SK-N-SH (cell line): ENCODE data around the gene MCM9. TPM values are rescaled to one million over a fixed set of nuclear protein-coding genes. Genes with fewer than 3 reads are reported as not detected.

Source experiments
- CTCF ChIA-PET: fragments of 300-600, 350-600 bp; formaldehyde crosslinking; extraction: SDS; loops from one replicate; lab custom pipeline; 2021; lab: Yijun Ruan, JAX
- POLR2A ChIA-PET: fragments of 350-600 bp; sonication (Branson Sonifier 250); formaldehyde crosslinking; extraction: SDS; loops from one replicate; lab custom pipeline; 2020; ENCODE audit warnings: antibody characterized with exemption, inconsistent platforms; lab: Yijun Ruan, JAX
- DNase-seq: peaks from one replicate; pipeline ENCODE4 v3.0.0; 2012
- H2AFZ ChIP-seq: fragments of 200-600 bp; sonication (generic); 2 replicates; pipeline ENCODE4 v1.8.1; 2016; ENCODE audit warnings: antibody characterized with exemption, mild to moderate bottlenecking, low read depth
- H3F3A ChIP-seq: fragments of 200-600 bp; sonication (generic); replicated peaks from 2 replicates; pipeline ENCODE3; 2016; ENCODE audit warnings: antibody characterized with exemption, mild to moderate bottlenecking; ENCODE audit not compliant: insufficient read depth
- H3K27ac ChIP-seq, 2 experiments: fragments of 200-500 bp in 1 of 2; fragments of 200-600 bp in 1 of 2; sonication (Bioruptor generic) in 1 of 2; sonication (generic), shearing (Covaris generic) in 1 of 2; 2 replicates each; pipeline versions ENCODE4 v1.5.1 to v1.6.1; 2014 to 2016; ENCODE audit warnings: low read depth in 2 of 2, inconsistent platforms in 1 of 2, low read length in 1 of 2, mild to moderate bottlenecking in 1 of 2, mixed read lengths in 1 of 2
- H3K27me3 ChIP-seq: fragments of 200-600 bp; sonication (generic), shearing (Covaris generic); 2 replicates; pipeline ENCODE4 v1.6.1; 2016; ENCODE audit warnings: mixed run types; ENCODE audit not compliant: insufficient read depth
- H3K36me3 ChIP-seq, 2 experiments: fragments of 200-500 bp in 1 of 2; fragments of 200-600 bp in 1 of 2; sonication (Bioruptor generic) in 1 of 2; sonication (generic) in 1 of 2; replicated peaks in 1 of 2; 2 replicates each; pipeline versions ENCODE3 to v1.5.1; 2014 to 2016; ENCODE audit warnings: low read length in 1 of 2, mild to moderate bottlenecking in 1 of 2; ENCODE audit not compliant: insufficient read depth in 2 of 2, control insufficient read depth in 1 of 2
- H3K4me1 ChIP-seq, 2 experiments: fragments of 200-500 bp in 1 of 2; fragments of 200-600 bp in 1 of 2; sonication (Bioruptor generic) in 1 of 2; sonication (generic), shearing (Covaris generic) in 1 of 2; 2 replicates each; pipeline versions ENCODE4 v1.5.1 to v1.6.1; 2014 to 2016; ENCODE audit warnings: low read depth in 1 of 2, low read length in 1 of 2, mixed run types in 1 of 2; ENCODE audit not compliant: insufficient read depth in 2 of 2, control insufficient read depth in 1 of 2
- H3K4me2 ChIP-seq: fragments of 200-600 bp; sonication (generic), shearing (Covaris generic); 2 replicates; pipeline ENCODE4 v1.6.1; 2017; ENCODE audit warnings: mixed run types
- H3K4me3 ChIP-seq, 2 experiments: fragments of 200-500 bp in 1 of 2; fragments of 200-600 bp in 1 of 2; sonication (Bioruptor generic) in 1 of 2; sonication (generic), shearing (Covaris generic) in 1 of 2; 2 replicates each; pipeline versions ENCODE4 v1.5.1 to v1.8.1; 2014 to 2016; ENCODE audit warnings: low read depth in 2 of 2, inconsistent platforms in 1 of 2, low read length in 1 of 2, mild to moderate bottlenecking in 1 of 2, mixed read lengths in 1 of 2, moderate library complexity in 1 of 2
- H3K79me2 ChIP-seq: fragments of 200-600 bp; sonication (generic); 2 replicates; pipeline ENCODE4 v1.8.1; 2017; ENCODE audit warnings: mild to moderate bottlenecking; ENCODE audit not compliant: insufficient read depth
- H3K9ac ChIP-seq: fragments of 200-600 bp; sonication (generic); 2 replicates; pipeline ENCODE4 v1.6.1; 2017; ENCODE audit warnings: mixed run types
- H3K9me2 ChIP-seq: fragments of 200-600 bp; sonication (generic); 2 replicates; pipeline ENCODE4 v1.6.1; 2017; ENCODE audit warnings: mixed run types
- H3K9me3 ChIP-seq: fragments of 200-600 bp; sonication (generic); 2 replicates; pipeline ENCODE4 v1.6.1; 2017; ENCODE audit warnings: mixed run types, mild to moderate bottlenecking, moderate library complexity
- H4K20me1 ChIP-seq: fragments of 200-600 bp; sonication (generic); 2 replicates; pipeline ENCODE4 v1.6.1; 2017; ENCODE audit warnings: mild to moderate bottlenecking, mixed run types; ENCODE audit not compliant: insufficient read depth
- ELF1 ChIP-seq: IDR thresholded peaks from 2 replicates; pipeline ENCODE4 v1.4.0; 2012
- JUND ChIP-seq: IDR thresholded peaks from 2 replicates; pipeline ENCODE4 v1.4.0; 2012
- REST ChIP-seq: IDR thresholded peaks from 2 replicates; pipeline ENCODE4 v1.6.1; 2012; ENCODE audit warnings: mild to moderate bottlenecking, low read depth, low read length, moderate library complexity
- SIN3A ChIP-seq: IDR thresholded peaks from 2 replicates; pipeline ENCODE4 v1.6.1; 2012; ENCODE audit warnings: low read depth, mild to moderate bottlenecking, low read length, moderate library complexity, borderline replicate concordance
- TEAD4 ChIP-seq: IDR thresholded peaks from 2 replicates; pipeline ENCODE4 v1.4.0; 2012; ENCODE audit warnings: mild to moderate bottlenecking, borderline replicate concordance; ENCODE audit not compliant: insufficient read depth
- WGBS: methylation state at CpG from one replicate; pipeline ENCODE4 v1.1.6; 2017; ENCODE audit warnings: low lambda C conversion rate; 5-methylcytosine and 5-hydroxymethylcytosine counted together
- polyA plus RNA-seq, 3 experiments: library from polyadenylated mRNA; depleted of rRNA; stranded (reverse); fragments of >200 nt; gene quantifications; 2 replicates each; pipeline ENCODE4 v1.2.3, GENCODE V29; 2012
- TF ChIP-seq, protein P1 (sequence below): IDR thresholded peaks from 2 replicates; pipeline ENCODE4 v1.4.0; 2012; ENCODE audit warnings: low read depth, borderline replicate concordance

Gene MCM9
- polyA plus RNA-seq, 1 of the 3 experiments (the other 2 are of a cell fraction): 1.7 TPM

DNA sequence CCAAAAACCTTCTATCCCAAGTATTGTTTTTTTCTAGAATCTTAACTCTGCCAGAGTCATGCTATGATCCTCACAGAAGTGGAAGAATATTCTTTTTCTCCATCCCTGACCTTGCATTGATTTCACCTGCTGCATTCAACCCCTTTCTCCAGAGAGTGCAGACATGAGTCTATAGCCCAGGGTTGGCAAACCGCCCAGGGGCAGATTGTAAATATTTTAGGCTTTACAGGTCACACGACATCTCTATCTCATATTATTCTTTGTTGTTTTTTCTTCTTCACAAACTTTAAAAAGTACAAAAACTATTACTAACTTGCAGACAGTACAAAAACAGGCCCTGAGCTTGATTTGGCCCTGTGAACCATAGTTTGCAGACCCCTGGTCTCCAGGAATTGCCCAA, 153.1 kb downstream of the MCM9 start:
- Histone ChIP-seq H3K36me3 (no peaks in the 10 kb centered on the region), H3F3A (no peaks in the 10 kb centered on the region), H3K4me3 (no peak overlapping the region), H3K4me1 (peaks cover 0 to 19% of the 10 kb centered on the region in 2 experiments; a peak in 3 of 4 replicates), H3K27ac (no peak overlapping the region), H4K20me1 (no peaks in the 10 kb centered on the region), H3K4me2 (no peak overlapping the region), H3K9me2 (no peaks in the 10 kb centered on the region)
- POLR2A ChIA-PET: no interaction called here
- CTCF ChIA-PET: no interaction called here
- 88% methylated on average over 2 of the region's 2 CpGs for WGBS
- DNase-seq: no peak
- no peak for TF ChIP-seq SIN3A
- TF ChIP-seq, protein P1, sequence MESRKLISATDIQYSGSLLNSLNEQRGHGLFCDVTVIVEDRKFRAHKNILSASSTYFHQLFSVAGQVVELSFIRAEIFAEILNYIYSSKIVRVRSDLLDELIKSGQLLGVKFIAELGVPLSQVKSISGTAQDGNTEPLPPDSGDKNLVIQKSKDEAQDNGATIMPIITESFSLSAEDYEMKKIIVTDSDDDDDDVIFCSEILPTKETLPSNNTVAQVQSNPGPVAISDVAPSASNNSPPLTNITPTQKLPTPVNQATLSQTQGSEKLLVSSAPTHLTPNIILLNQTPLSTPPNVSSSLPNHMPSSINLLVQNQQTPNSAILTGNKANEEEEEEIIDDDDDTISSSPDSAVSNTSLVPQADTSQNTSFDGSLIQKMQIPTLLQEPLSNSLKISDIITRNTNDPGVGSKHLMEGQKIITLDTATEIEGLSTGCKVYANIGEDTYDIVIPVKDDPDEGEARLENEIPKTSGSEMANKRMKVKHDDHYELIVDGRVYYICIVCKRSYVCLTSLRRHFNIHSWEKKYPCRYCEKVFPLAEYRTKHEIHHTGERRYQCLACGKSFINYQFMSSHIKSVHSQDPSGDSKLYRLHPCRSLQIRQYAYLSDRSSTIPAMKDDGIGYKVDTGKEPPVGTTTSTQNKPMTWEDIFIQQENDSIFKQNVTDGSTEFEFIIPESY: no peak
- TF ChIP-seq, all 33 proteins: peak for 0
- Histone ChIP-seq H2AFZ (no peak overlapping the region), H3K27me3 (no peaks in the 10 kb centered on the region; the same call in 1 of the 2 replicates), H3K9me3 (no peaks in the 10 kb centered on the region), H3K9ac (no peak overlapping the region), H3K79me2 (no peaks in the 10 kb centered on the region)

GRCh38 chr6:118780668-118781067, 154.3 kb downstream of the MCM9 start:
- H3K79me2 ChIP-seq: no peaks in the 10 kb centered on the region
- no peaks in the 10 kb centered on the region for H3K36me3 ChIP-seq
- POLR2A ChIA-PET: no interaction called here
- no peak overlapping the region for H2AFZ ChIP-seq
- CTCF ChIA-PET: interaction anchor here (1.2 to 2.0 kb wide), 4 partner anchors 11 to 215 kb away, joined by 4 to 7 read pairs (median 5); no protein-coding TSS in a partner anchor
- 58% methylated on average over 5 of the region's 5 CpGs for WGBS
- no peak overlapping the region for H3K4me2 ChIP-seq
- no peaks in the 10 kb centered on the region for H4K20me1 ChIP-seq
- no peaks in the 10 kb centered on the region for H3K9me2 ChIP-seq
- H3K4me1 ChIP-seq: peaks cover 0 to 22% of the 10 kb centered on the region in 2 experiments; a peak in 3 of 4 replicates
- no peak for DNase-seq
- H3K4me3 ChIP-seq: no peak overlapping the region
- TF ChIP-seq JUND (no peak), ELF1 (no peak), REST (no peak), TEAD4 (no peak)
- TF ChIP-seq, all 33 proteins: peak for 0
- no peaks in the 10 kb centered on the region; the same call in 1 of the 2 replicates for H3K27me3 ChIP-seq
- H3K9me3 ChIP-seq: no peaks in the 10 kb centered on the region
- H3F3A ChIP-seq: no peaks in the 10 kb centered on the region
- H3K9ac ChIP-seq: no peak overlapping the region
- H3K27ac ChIP-seq: no peak overlapping the region
